ENCODE measurements around the gene FAM83D.
A peak's percentile ranks its signal among the peaks of the same experiment; 100 is the strongest.

FAM83D gene

DNA sequence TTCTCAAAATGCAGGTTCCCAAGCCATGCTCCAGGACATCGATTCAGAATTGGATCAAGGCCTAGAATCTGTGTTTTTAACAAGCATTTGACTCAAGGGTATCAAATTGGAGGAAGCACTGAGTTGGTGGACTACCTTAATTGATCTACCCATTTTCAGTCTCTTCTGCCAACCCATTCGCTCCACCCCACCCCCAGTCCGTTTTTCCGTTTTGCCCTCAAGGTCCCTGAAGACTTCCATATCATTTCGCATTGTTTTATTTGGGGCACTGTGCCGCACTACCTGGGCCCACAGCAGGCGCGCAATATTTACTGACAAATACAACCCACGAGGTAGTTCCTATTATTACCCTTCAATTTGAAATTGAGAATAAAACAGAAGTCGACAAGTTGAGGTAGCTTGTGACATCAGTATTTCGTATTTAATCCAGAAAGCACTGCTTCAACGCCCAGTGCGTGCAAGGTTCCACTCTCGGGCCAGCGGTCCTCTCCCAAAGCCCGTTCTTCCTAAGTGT lies 35.4 kb downstream of the FAM83D start:
- Histone ChIP-seq H3K4me1 (ENCODE audit: control insufficient read depth, insufficient read depth, low read depth, low read length) (peaks cover 3% of the 10 kb centered on the region), H2BK12ac (ENCODE audit: low read length in 2 of 2) (peak overlapping the region in 1 of 2 experiments; percentile 3), H4K91ac (ENCODE audit: low read length) (peak overlapping the region; percentile 30), H3K36me3 (ENCODE audit: control insufficient read depth in 1 of 2, insufficient read depth in 2 of 2, low read depth in 1 of 2, low read length in 2 of 2) (peaks cover 3 to 9% of the 10 kb centered on the region in 2 experiments), H3K27me3 (ENCODE audit: control insufficient read depth in 1 of 2, insufficient read depth in 1 of 2, low read length in 2 of 2) (no peaks in the 10 kb centered on the region), H3K18ac (ENCODE audit: low read depth in 1 of 2, low read length in 2 of 2) (peak overlapping the region; percentile 0 to 75), H3K4me3 (ENCODE audit: insufficient read depth in 1 of 2, low read depth in 1 of 2, low read length in 2 of 2) (peak overlapping the region; percentile 71 to 95), H3K4me2 (ENCODE audit: low read length, poor library complexity, severe bottlenecking) (peak overlapping the region; percentile 51), H3K79me1 (replicated peaks; ENCODE audit: low read length, poor library complexity, severe bottlenecking) (peaks cover 12% of the 10 kb centered on the region), H3K9ac (ENCODE audit: low read length) (peak overlapping the region; percentile 95), H3K14ac (ENCODE audit: low read length in 2 of 2) (no peak overlapping the region), H2BK15ac (ENCODE audit: low read depth, poor library complexity, severe bottlenecking) (no peak overlapping the region), H2AK5ac (ENCODE audit: low read length, severe bottlenecking) (no peak overlapping the region), H3K9me3 (ENCODE audit: control insufficient read depth, low read length) (no peaks in the 10 kb centered on the region), H2BK5ac (ENCODE audit: low read depth, low read length, poor library complexity, severe bottlenecking) (no peak overlapping the region), H3K27ac (ENCODE audit: low read length, poor library complexity, severe bottlenecking) (no peak overlapping the region), H2BK120ac (ENCODE audit: low read depth, low read length) (no peak overlapping the region), H4K8ac (ENCODE audit: low read length) (peak overlapping the region; percentile 85), H3K4ac (ENCODE audit: low read depth in 1 of 2, low read length in 2 of 2) (peak overlapping the region in 1 of 2 experiments; percentile 67), H3K23ac (ENCODE audit: low read length in 2 of 2) (no peak overlapping the region), H2AFZ (ENCODE audit: low read depth, low read length) (peak overlapping the region; percentile 95)
- no peak for DNase-seq
- WGBS: 11% methylated on average over 14 of the region's 16 CpGs

DNA sequence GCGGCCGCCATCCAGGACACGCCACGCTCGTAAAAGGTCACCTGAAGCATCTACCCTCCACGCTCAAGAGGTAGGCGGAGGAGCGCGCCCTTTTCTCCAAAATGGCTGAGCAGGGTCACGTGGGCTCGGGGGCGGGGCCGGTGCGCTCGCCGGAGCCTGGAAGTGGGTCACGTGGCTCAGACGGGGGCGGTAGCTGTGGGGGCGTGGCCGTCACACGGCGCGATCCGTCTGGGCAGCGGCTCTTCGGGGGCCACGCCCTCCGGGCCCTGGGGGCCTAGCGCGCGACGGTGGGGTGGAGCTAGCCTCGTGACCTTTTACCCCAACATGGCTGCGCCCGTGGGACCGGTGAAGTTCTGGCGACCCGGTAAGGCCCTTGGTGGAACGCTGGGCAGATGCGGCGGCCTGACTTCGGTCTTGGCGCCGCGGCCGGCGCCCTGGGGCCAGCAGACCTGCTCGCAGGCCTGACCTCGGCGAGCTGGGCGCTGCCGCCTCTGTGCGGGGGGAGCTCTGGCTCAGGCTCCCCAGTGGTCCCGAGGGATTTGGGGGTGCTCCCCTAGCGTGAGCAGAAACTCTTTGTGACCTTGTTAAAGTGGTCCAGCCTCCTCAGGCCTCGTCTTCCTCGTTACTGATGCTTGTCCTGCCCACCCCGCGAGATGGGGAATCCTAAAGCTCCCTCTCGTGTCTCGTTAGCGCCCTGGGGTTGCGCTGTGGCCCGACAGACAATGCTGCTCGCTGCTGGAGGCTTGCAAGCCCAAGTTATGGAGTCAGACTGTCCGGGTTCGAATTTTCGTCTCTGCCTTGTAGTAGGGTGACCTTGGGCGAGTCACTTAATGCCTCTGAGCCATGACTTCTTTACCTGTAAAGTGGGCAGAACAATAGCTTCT lies 36.1 kb downstream of the FAM83D start, which contains the start of gene DHX35:
TSS of gene DHX35 (plus strand) at position 301 of the 884 bp plus-strand sequence. CDS start at position 325, 24 bp downstream.
- H3K14ac ChIP-seq (ENCODE audit: low read length in 2 of 2): peak within 1 kb of the TSS in 1 of 2 experiments; percentile 68
- peak within 1 kb of the TSS; percentile 80 for H3K27ac ChIP-seq (ENCODE audit: low read length, poor library complexity, severe bottlenecking)
- peak within 1 kb of the TSS; percentile 98 for H4K8ac ChIP-seq (ENCODE audit: low read length)
- peak within 1 kb of the TSS; percentile 54 for H2BK5ac ChIP-seq (ENCODE audit: low read depth, low read length, poor library complexity, severe bottlenecking)
- H2BK12ac ChIP-seq (ENCODE audit: low read length in 2 of 2): peak within 1 kb of the TSS in 1 of 2 experiments; percentile 54
- H3K36me3 ChIP-seq (ENCODE audit: control insufficient read depth in 1 of 2, insufficient read depth in 2 of 2, low read depth in 1 of 2, low read length in 2 of 2): peaks cover 3 to 9% of the 10 kb centered on the region in 2 experiments
- under 1% methylated on average over 70 of the region's 70 CpGs for WGBS
- H3K9me3 ChIP-seq (ENCODE audit: control insufficient read depth, low read length): no peaks in the 10 kb centered on the region
- H3K79me1 ChIP-seq (replicated peaks; ENCODE audit: low read length, poor library complexity, severe bottlenecking): peaks cover 14% of the 10 kb centered on the region
- H2BK15ac ChIP-seq (ENCODE audit: low read depth, poor library complexity, severe bottlenecking): peak within 1 kb of the TSS; percentile 99
- peak within 1 kb of the TSS; percentile 75 to 93 for H3K4ac ChIP-seq (ENCODE audit: low read depth in 1 of 2, low read length in 2 of 2)
- H3K27me3 ChIP-seq (ENCODE audit: control insufficient read depth in 1 of 2, insufficient read depth in 1 of 2, low read length in 2 of 2): no peaks in the 10 kb centered on the region
- peak within 1 kb of the TSS; percentile 70 for H3K4me2 ChIP-seq (ENCODE audit: low read length, poor library complexity, severe bottlenecking)
- peak within 1 kb of the TSS; percentile 75 to 90 for H3K18ac ChIP-seq (ENCODE audit: low read depth in 1 of 2, low read length in 2 of 2)
- H2AFZ ChIP-seq (ENCODE audit: low read depth, low read length): peak within 1 kb of the TSS; percentile 95
- H3K4me1 ChIP-seq (ENCODE audit: control insufficient read depth, insufficient read depth, low read depth, low read length): peaks cover 3% of the 10 kb centered on the region
- peak within 1 kb of the TSS; percentile 95 to 97 for H3K4me3 ChIP-seq (ENCODE audit: insufficient read depth in 1 of 2, low read depth in 1 of 2, low read length in 2 of 2)
- H2BK120ac ChIP-seq (ENCODE audit: low read depth, low read length): peak within 1 kb of the TSS; percentile 82
- H4K91ac ChIP-seq (ENCODE audit: low read length): peak within 1 kb of the TSS; percentile 84
- H3K23ac ChIP-seq (ENCODE audit: low read length in 2 of 2): no peak within 1 kb of the TSS
- peak within 1 kb of the TSS; percentile 95 for H3K9ac ChIP-seq (ENCODE audit: low read length)
- H2AK5ac ChIP-seq (ENCODE audit: low read length, severe bottlenecking): no peak within 1 kb of the TSS
- peak; percentile 95 for DNase-seq

DNA sequence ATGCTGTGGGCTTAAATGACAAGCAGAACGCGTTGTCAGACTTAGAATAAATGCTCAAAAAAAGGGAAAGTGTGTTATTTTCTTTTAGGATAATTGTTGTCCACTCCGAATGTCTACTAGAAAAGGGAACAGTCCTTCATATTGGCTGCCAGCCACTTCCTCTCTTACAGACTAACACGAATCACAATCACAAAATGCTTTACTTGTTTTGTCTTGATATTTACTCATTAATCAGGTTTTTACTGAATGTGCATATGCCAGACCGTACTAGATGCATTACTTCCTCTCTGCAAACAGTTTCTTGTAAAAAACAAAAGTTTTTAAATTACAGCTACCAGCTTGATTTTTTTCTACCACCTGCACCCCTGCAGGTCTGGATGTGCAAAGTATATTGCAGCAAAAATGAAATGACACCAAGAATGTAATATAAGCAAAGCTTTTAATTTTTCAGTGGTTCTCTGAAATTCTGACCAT lies 36.7 kb downstream of the FAM83D start:
- no peak overlapping the region for H2BK15ac ChIP-seq (ENCODE audit: low read depth, poor library complexity, severe bottlenecking)
- H3K36me3 ChIP-seq (ENCODE audit: control insufficient read depth in 1 of 2, insufficient read depth in 2 of 2, low read depth in 1 of 2, low read length in 2 of 2): peaks cover 4 to 9% of the 10 kb centered on the region in 2 experiments
- H3K18ac ChIP-seq (ENCODE audit: low read depth in 1 of 2, low read length in 2 of 2): peak overlapping the region in 1 of 2 experiments; percentile 59
- peak overlapping the region; percentile 95 for H3K9ac ChIP-seq (ENCODE audit: low read length)
- peak overlapping the region; percentile 80 for H3K27ac ChIP-seq (ENCODE audit: low read length, poor library complexity, severe bottlenecking)
- no peak overlapping the region for H2AK5ac ChIP-seq (ENCODE audit: low read length, severe bottlenecking)
- WGBS: 9% methylated on average over 4 of the region's 5 CpGs
- no peak overlapping the region for H2BK12ac ChIP-seq (ENCODE audit: low read length in 2 of 2)
- H2AFZ ChIP-seq (ENCODE audit: low read depth, low read length): no peak overlapping the region
- no peak for DNase-seq
- H4K8ac ChIP-seq (ENCODE audit: low read length): no peak overlapping the region
- peak overlapping the region; percentile 70 for H3K4me2 ChIP-seq (ENCODE audit: low read length, poor library complexity, severe bottlenecking)
- H3K4ac ChIP-seq (ENCODE audit: low read depth in 1 of 2, low read length in 2 of 2): peak overlapping the region in 1 of 2 experiments; percentile 75
- no peak overlapping the region for H4K91ac ChIP-seq (ENCODE audit: low read length)
- no peak overlapping the region for H2BK5ac ChIP-seq (ENCODE audit: low read depth, low read length, poor library complexity, severe bottlenecking)
- H3K79me1 ChIP-seq (replicated peaks; ENCODE audit: low read length, poor library complexity, severe bottlenecking): peaks cover 21% of the 10 kb centered on the region
- H3K27me3 ChIP-seq (ENCODE audit: control insufficient read depth in 1 of 2, insufficient read depth in 1 of 2, low read length in 2 of 2): no peaks in the 10 kb centered on the region
- H3K4me1 ChIP-seq (ENCODE audit: control insufficient read depth, insufficient read depth, low read depth, low read length): peaks cover 3% of the 10 kb centered on the region
- H3K14ac ChIP-seq (ENCODE audit: low read length in 2 of 2): peak overlapping the region in 1 of 2 experiments; percentile 68
- no peak overlapping the region for H3K23ac ChIP-seq (ENCODE audit: low read length in 2 of 2)
- H2BK120ac ChIP-seq (ENCODE audit: low read depth, low read length): no peak overlapping the region
- H3K4me3 ChIP-seq (ENCODE audit: insufficient read depth in 1 of 2, low read depth in 1 of 2, low read length in 2 of 2): peak overlapping the region; percentile 95 to 97
- H3K9me3 ChIP-seq (ENCODE audit: control insufficient read depth, low read length): no peaks in the 10 kb centered on the region

DNA sequence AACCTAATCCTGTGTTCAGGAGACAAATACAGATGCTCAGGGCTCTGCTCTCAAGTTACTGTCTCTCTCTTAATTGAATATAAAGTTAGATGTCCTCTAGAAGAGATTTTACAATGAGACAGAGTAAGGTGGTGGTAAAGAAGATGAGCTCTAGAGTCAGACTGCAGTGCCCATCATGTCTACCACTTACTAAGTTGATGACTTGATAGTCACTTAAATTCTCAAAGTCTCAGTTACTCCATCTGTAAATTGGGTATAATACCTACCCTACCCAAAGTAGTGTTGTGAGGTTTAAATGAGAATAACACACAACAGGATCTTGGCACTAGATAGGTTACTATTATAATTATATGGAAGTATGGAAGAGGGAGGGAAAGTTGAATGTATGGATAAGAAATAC lies 37.5 kb downstream of the FAM83D start:
- Histone ChIP-seq H2BK5ac (ENCODE audit: low read depth, low read length, poor library complexity, severe bottlenecking) (no peak overlapping the region), H2BK12ac (ENCODE audit: low read length in 2 of 2) (no peak overlapping the region), H3K18ac (ENCODE audit: low read depth in 1 of 2, low read length in 2 of 2) (no peak overlapping the region), H3K27me3 (ENCODE audit: control insufficient read depth in 1 of 2, insufficient read depth in 1 of 2, low read length in 2 of 2) (no peaks in the 10 kb centered on the region), H3K79me1 (replicated peaks; ENCODE audit: low read length, poor library complexity, severe bottlenecking) (peaks cover 25% of the 10 kb centered on the region), H2AFZ (ENCODE audit: low read depth, low read length) (no peak overlapping the region), H3K27ac (ENCODE audit: low read length, poor library complexity, severe bottlenecking) (no peak overlapping the region), H2BK15ac (ENCODE audit: low read depth, poor library complexity, severe bottlenecking) (no peak overlapping the region), H2AK5ac (ENCODE audit: low read length, severe bottlenecking) (no peak overlapping the region), H2BK120ac (ENCODE audit: low read depth, low read length) (no peak overlapping the region), H3K9ac (ENCODE audit: low read length) (peak overlapping the region; percentile 95), H4K8ac (ENCODE audit: low read length) (no peak overlapping the region), H3K9me3 (ENCODE audit: control insufficient read depth, low read length) (no peaks in the 10 kb centered on the region), H3K14ac (ENCODE audit: low read length in 2 of 2) (no peak overlapping the region), H3K23ac (ENCODE audit: low read length in 2 of 2) (no peak overlapping the region), H3K36me3 (ENCODE audit: control insufficient read depth in 1 of 2, insufficient read depth in 2 of 2, low read depth in 1 of 2, low read length in 2 of 2) (peaks cover 6 to 9% of the 10 kb centered on the region in 2 experiments), H3K4me1 (ENCODE audit: control insufficient read depth, insufficient read depth, low read depth, low read length) (peaks cover 3% of the 10 kb centered on the region), H3K4me3 (ENCODE audit: insufficient read depth in 1 of 2, low read depth in 1 of 2, low read length in 2 of 2) (no peak overlapping the region), H3K4me2 (ENCODE audit: low read length, poor library complexity, severe bottlenecking) (no peak overlapping the region), H4K91ac (ENCODE audit: low read length) (no peak overlapping the region), H3K4ac (ENCODE audit: low read depth in 1 of 2, low read length in 2 of 2) (no peak overlapping the region)
- DNase-seq: no peak

All from mesenchymal stem cell (in vitro differentiated cells and primary cell).